NB4 (cell line): ENCODE results near the gene ADAMTS8.

Source experiments
- DNase-seq: peaks from one replicate; pipeline ENCODE4 v3.0.0; 2010; ENCODE audit warnings: low read depth
- H3K4me3 ChIP-seq: one replicate; pipeline ENCODE4 v1.5.1; 2011; ENCODE audit warnings: mild to moderate bottlenecking, low read depth, low read length, moderate library complexity
- CTCF ChIP-seq: IDR thresholded peaks from one replicate; pipeline ENCODE4 v1.5.1; 2012; ENCODE audit warnings: low read depth, low read length
- MAX ChIP-seq: IDR thresholded peaks from 2 replicates; pipeline ENCODE4 v1.6.1; 2011; ENCODE audit warnings: low read depth, low read length
- MYC ChIP-seq: IDR thresholded peaks from 2 replicates; pipeline ENCODE4 v1.6.1; 2011; ENCODE audit warnings: low read depth, low read length
- POLR2A ChIP-seq: IDR thresholded peaks from 2 replicates; pipeline ENCODE4 v1.6.1; 2011; ENCODE audit warnings: mild to moderate bottlenecking; ENCODE audit not compliant: insufficient read length; ENCODE audit errors: extremely low read depth

ADAMTS8 gene

GRCh38 chr11:130408401-130408890, 20.0 kb downstream of the ADAMTS8 start:
- no peak overlapping the region for H3K4me3 ChIP-seq
- DNase-seq = no peak
- TF ChIP-seq CTCF = no peak
- TF ChIP-seq POLR2A = no peak
- no peak for TF ChIP-seq MAX
- no peak for TF ChIP-seq MYC

GRCh38 chr11:130407978-130408377, 20.4 kb downstream of the ADAMTS8 start:
- no peak for DNase-seq
- TF ChIP-seq MYC (no peak), CTCF (no peak), POLR2A (no peak), MAX (no peak)

GRCh38 chr11:130405428-130405827, 23.0 kb downstream of the ADAMTS8 start:
- DNase-seq = no peak
- no peak overlapping the region for H3K4me3 ChIP-seq
- no peak for TF ChIP-seq CTCF
- TF ChIP-seq POLR2A = no peak
- TF ChIP-seq MYC = no peak
- no peak for TF ChIP-seq MAX

More at GRCh38 chr11:130407978-130408377, 20.4 kb downstream of the ADAMTS8 start:
- H3K4me3 ChIP-seq = no peak overlapping the region

- no peak for DNase-seq
- TF ChIP-seq CTCF (no peak), MYC (no peak), POLR2A (no peak), MAX (no peak)
- no peak overlapping the region for H3K4me3 ChIP-seq
These were observed 23.7 kb downstream of the ADAMTS8 start for GRCh38 chr11:130404727-130405126.

- DNase-seq = no peak
- no peak overlapping the region for H3K4me3 ChIP-seq
- TF ChIP-seq POLR2A = no peak
- no peak for TF ChIP-seq MYC
- TF ChIP-seq MAX = no peak
- no peak for TF ChIP-seq CTCF
These were observed 24.4 kb downstream of the ADAMTS8 start for GRCh38 chr11:130403967-130404366.

- DNase-seq = no peak
- TF ChIP-seq CTCF (no peak), POLR2A (no peak), MYC (no peak), MAX (no peak)
- H3K4me3 ChIP-seq = no peak overlapping the region
These were observed 25.1 kb downstream of the ADAMTS8 start for GRCh38 chr11:130403271-130403804.
